ENCODE measurements around the gene BAD. TPM values are rescaled to one million over a fixed set of nuclear protein-coding genes. Genes with fewer than 3 reads are reported as not detected.

BAD gene
- total RNA-seq, 1 experiment from 2014 or later, result 50.5 TPM

DNA sequence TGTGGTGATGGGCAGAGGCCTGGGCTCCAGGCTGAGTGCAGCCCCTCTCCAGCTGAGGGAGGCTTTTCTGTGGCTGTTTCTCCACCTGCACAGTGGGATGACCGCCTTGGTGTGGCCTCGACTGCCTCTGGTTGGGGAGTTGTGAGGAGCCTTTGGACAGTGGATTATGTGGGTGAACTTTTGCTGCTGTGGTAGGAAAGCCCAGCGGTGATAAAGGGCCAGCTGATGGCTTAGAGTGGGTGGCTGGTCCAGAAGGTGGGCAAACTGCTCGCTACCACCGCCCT is 19.5 kb upstream of the BAD start:
- POLR2A ChIA-PET, result interaction anchor here (0.6 to 3.5 kb wide), 7 partner anchors 13 to 1472 kb away, joined by 4 to 86 read pairs (median 9); partner anchors contain the start of genes FKBP2, NUDT22, PRDX5 and STX5
- H3K4me1 ChIP-seq, result peaks cover 26% of the 10 kb centered on the region
- peak overlapping the region; percentile 65 for H3K4me3 ChIP-seq (ENCODE audit: low read depth, low read length)

DNA sequence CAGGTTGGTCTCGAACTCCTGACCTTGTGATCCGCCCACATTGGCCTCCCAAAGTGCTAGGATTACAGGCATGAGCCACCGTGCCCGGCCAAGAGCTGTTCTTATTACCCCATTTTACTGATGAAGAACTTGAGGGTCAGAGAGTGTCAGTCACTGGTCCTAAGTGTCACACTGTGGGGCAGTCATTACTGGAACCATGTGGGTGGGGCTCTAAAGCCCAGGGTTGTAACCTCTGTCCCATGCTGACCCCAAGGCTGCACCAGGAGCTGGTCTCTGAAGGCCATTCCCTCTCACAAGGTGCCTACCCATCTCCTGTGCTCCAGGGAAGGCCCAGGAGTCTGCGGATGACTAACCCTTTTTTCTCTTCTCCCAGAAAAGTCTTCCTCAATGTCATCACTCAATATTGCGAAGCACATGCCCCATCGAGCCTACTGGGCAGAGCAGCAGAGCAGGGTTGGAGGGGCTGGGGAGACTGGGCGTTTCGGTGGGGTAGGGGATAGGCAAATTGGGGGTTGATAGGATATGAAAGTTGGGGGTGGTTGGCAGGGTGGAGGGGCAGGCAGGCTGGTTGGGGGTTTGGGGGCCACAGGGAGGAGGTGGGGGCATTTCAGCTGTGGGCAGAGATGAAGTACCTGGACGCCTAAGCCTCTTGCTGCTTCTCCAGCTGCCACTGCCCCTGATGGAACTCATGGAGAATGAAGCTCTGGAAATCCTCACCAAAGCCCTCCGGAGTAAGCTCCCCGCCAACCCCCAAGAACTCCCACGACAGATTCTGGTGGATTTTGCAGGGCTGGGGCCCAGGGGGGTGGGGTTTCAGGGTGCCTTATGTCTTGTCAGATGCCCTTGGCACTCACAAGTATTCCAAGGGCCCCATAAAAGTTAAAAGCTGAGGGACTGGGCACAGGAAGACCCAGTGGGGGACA is 18.9 kb upstream of the BAD start:
- no peaks in the 10 kb centered on the region for H3K27me3 ChIP-seq (replicated peaks; ENCODE audit: control insufficient read depth, insufficient read depth, low read length)
- H3K4me3 Mint-ChIP-seq (ENCODE audit: unreplicated experiment), result peak overlapping the region; percentile 97
- no peaks in the 10 kb centered on the region for H3K27me3 Mint-ChIP-seq (ENCODE audit: insufficient read depth, unreplicated experiment)
- TF ChIP-seq, protein P1, sequence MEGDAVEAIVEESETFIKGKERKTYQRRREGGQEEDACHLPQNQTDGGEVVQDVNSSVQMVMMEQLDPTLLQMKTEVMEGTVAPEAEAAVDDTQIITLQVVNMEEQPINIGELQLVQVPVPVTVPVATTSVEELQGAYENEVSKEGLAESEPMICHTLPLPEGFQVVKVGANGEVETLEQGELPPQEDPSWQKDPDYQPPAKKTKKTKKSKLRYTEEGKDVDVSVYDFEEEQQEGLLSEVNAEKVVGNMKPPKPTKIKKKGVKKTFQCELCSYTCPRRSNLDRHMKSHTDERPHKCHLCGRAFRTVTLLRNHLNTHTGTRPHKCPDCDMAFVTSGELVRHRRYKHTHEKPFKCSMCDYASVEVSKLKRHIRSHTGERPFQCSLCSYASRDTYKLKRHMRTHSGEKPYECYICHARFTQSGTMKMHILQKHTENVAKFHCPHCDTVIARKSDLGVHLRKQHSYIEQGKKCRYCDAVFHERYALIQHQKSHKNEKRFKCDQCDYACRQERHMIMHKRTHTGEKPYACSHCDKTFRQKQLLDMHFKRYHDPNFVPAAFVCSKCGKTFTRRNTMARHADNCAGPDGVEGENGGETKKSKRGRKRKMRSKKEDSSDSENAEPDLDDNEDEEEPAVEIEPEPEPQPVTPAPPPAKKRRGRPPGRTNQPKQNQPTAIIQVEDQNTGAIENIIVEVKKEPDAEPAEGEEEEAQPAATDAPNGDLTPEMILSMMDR (IDR thresholded peaks at IDR 0.05; ENCODE audit: insufficient read depth in 1 of 2, low read depth in 1 of 2, low read length in 1 of 2, severe bottlenecking in 1 of 2, unreplicated experiment in 1 of 2), result no peak
- peak overlapping the region; percentile 65 for H3K4me3 ChIP-seq (ENCODE audit: low read depth, low read length)
- H3K9me3 Mint-ChIP-seq (ENCODE audit: unreplicated experiment), result no peaks in the 10 kb centered on the region
- peaks cover 26% of the 10 kb centered on the region for H3K4me1 ChIP-seq
- no peaks in the 10 kb centered on the region for H3K9me3 ChIP-seq
- peaks cover 42% of the 10 kb centered on the region for H3K36me3 Mint-ChIP-seq (ENCODE audit: insufficient read depth, unreplicated experiment)
- BruUV-seq (replicated peaks), result no TSS peak
- peaks cover 9% of the 10 kb centered on the region for H3K4me1 Mint-ChIP-seq (ENCODE audit: low read depth, unreplicated experiment)
- CTCF ChIA-PET, result interaction anchor here (0.7 to 5.8 kb wide), 15 partner anchors 11 to 463 kb away, joined by 3 to 61 read pairs (median 8); partner anchors contain the start of genes BAD, FKBP2, GPR137 and NUDT22
- intact Hi-C loops (cut with micrococcal nuclease; ENCODE audit: unreplicated experiment), result loop anchor here (1.0 to 2.0 kb wide), 3 partner anchors 19 to 63 kb away; partner anchors contain the start of genes BAD, FKBP2, GPR137 and PLCB3
- no peak for DNase-seq
- peak overlapping the region; percentile 99 for H3K27ac Mint-ChIP-seq (ENCODE audit: unreplicated experiment)
- POLR2A ChIA-PET, result interaction anchor here (0.6 to 3.5 kb wide), 9 partner anchors 14 to 1472 kb away, joined by 3 to 86 read pairs (median 10); partner anchors contain the start of genes FKBP2, NUDT22, PRDX5 and STX5
- H3K36me3 ChIP-seq (ENCODE audit: control insufficient read depth, insufficient read depth, low read length), result peaks cover 3% of the 10 kb centered on the region; the same call in 1 of the 2 replicates

More for the DNA sequence above, 19.5 kb upstream of the BAD start:
- H3K9me3 ChIP-seq, result no peaks in the 10 kb centered on the region
- Mint-ChIP-seq H3K36me3 (ENCODE audit: insufficient read depth, unreplicated experiment) (peaks cover 44% of the 10 kb centered on the region), H3K27ac (ENCODE audit: unreplicated experiment) (peak overlapping the region; percentile 99), H3K27me3 (ENCODE audit: insufficient read depth, unreplicated experiment) (no peaks in the 10 kb centered on the region), H3K4me1 (ENCODE audit: low read depth, unreplicated experiment) (peaks cover 9% of the 10 kb centered on the region), H3K4me3 (ENCODE audit: unreplicated experiment) (peak overlapping the region; percentile 97), H3K9me3 (ENCODE audit: unreplicated experiment) (no peaks in the 10 kb centered on the region)
- intact Hi-C loops (cut with micrococcal nuclease; ENCODE audit: unreplicated experiment), result loop anchor here (1.0 to 2.0 kb wide), 3 partner anchors 19 to 63 kb away; partner anchors contain the start of genes BAD, FKBP2, GPR137 and PLCB3
- TF ChIP-seq, protein P1 (IDR thresholded peaks at IDR 0.05; ENCODE audit: insufficient read depth in 1 of 2, low read depth in 1 of 2, low read length in 1 of 2, severe bottlenecking in 1 of 2, unreplicated experiment in 1 of 2), result no peak
- peaks cover 3% of the 10 kb centered on the region; the same call in 1 of the 2 replicates for H3K36me3 ChIP-seq (ENCODE audit: control insufficient read depth, insufficient read depth, low read length)
- no peaks in the 10 kb centered on the region for H3K27me3 ChIP-seq (replicated peaks; ENCODE audit: control insufficient read depth, insufficient read depth, low read length)
- DNase-seq, result no peak
- CTCF ChIA-PET, result interaction anchor here (0.7 to 5.8 kb wide), 14 partner anchors 11 to 805 kb away, joined by 3 to 61 read pairs (median 8); partner anchors contain the start of genes BAD, FKBP2, GPR137 and NUDT22
- BruUV-seq (replicated peaks), result no TSS peak

All from Caco-2 (cell line).